Effector memory CD4-positive, alpha-beta T cell (primary cell): ENCODE results near the gene CD300LG.

Source experiments
- DNase-seq, 3 donors: peaks; one replicate each; pipeline ENCODE4 v3.0.0-alpha.2; 2020
- H3K27ac ChIP-seq: 2 replicates; pipeline ENCODE4 v1.7.0; 2013; ENCODE audit warnings: mild to moderate bottlenecking, low read length, moderate library complexity; ENCODE audit not compliant: insufficient read depth, poor library complexity, severe bottlenecking
- H3K27me3 ChIP-seq: replicated peaks from 2 replicates; pipeline ENCODE4 v1.7.0; 2013; ENCODE audit warnings: mild to moderate bottlenecking, low read length; ENCODE audit not compliant: insufficient read depth, control insufficient read depth, poor library complexity, severe bottlenecking
- H3K36me3 ChIP-seq: 2 replicates; pipeline ENCODE4 v1.7.0; 2013; ENCODE audit warnings: mild to moderate bottlenecking, low read length, moderate library complexity; ENCODE audit not compliant: control insufficient read depth, insufficient read depth
- H3K4me1 ChIP-seq: 2 replicates; pipeline ENCODE4 v1.7.0; 2013; ENCODE audit warnings: low read length, mild to moderate bottlenecking; ENCODE audit not compliant: control insufficient read depth, insufficient read depth, poor library complexity, severe bottlenecking
- H3K4me3 ChIP-seq: 2 replicates; pipeline ENCODE4 v1.7.0; 2013; ENCODE audit warnings: low read length, low read depth, mild to moderate bottlenecking; ENCODE audit not compliant: insufficient read depth, poor library complexity, severe bottlenecking
- H3K9me3 ChIP-seq: 2 replicates; pipeline ENCODE4 v1.7.0; 2013; ENCODE audit warnings: mild to moderate bottlenecking, low read length, moderate library complexity; ENCODE audit not compliant: control insufficient read depth

CD300LG gene

DNA sequence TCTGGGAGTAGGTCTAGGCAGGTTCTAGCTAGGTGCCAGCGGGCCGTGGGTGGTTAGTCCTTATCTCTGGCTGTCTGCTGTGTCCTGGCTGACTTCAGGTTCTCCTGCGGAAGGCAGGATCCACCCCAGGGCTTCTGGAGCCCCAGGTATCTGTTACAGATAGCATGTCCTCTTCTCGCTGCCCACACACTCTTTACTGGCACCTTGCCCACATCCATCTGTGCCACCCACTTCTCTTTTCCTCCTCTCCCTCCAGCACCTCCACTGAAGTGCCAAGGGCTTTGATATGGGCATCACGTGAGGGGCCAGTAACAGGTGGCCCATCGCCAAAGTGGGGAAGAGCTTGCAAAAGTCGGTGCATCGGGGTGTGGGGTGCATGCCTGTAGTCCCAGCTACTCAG lies 64.9 kb downstream of the CD300LG start:
- H3K4me1 ChIP-seq = peaks cover 13% of the 10 kb centered on the region
- no peaks in the 10 kb centered on the region for H3K27me3 ChIP-seq
- no peak for DNase-seq
- no peaks in the 10 kb centered on the region for H3K36me3 ChIP-seq
- no peak overlapping the region for H3K27ac ChIP-seq
- no peaks in the 10 kb centered on the region for H3K9me3 ChIP-seq
- H3K4me3 ChIP-seq = no peak overlapping the region

DNA sequence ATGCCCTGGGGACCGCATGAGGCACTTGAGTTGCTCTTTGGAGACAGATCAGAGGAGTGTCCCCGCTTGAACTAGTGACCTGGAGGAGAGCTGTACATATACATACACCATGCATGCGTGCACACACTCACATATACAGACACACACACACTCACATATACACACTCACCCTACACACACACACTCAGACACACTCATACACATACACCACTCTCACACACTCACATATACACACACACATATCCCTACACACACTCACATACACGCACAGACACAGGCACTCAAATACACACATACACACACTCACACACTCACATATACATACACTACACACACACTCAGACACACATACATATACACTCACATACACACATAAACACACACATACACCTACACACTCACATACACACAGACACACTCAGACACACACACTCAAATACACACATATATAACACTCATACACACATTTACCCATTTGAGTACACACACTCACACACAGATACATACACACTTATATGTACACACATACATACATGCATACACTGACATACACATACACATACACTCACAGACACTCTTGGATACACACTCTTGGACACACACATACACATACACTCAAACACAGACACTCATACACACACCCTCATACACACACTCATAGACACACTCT lies 65.8 kb downstream of the CD300LG start:
- Histone ChIP-seq H3K27ac (no peak overlapping the region), H3K27me3 (no peaks in the 10 kb centered on the region), H3K36me3 (no peaks in the 10 kb centered on the region)

More for the DNA sequence above, 65.8 kb downstream of the CD300LG start:
- peaks cover 8% of the 10 kb centered on the region for H3K4me1 ChIP-seq
- H3K4me3 ChIP-seq = no peak overlapping the region
- DNase-seq = no peak
- no peaks in the 10 kb centered on the region for H3K9me3 ChIP-seq
